Dedifferentiated amniotic fluid mesenchymal stem cell (primary cell): ENCODE data around the gene SMIM35.

Experiments used
- DNase-seq: peaks from one replicate; pipeline ENCODE4 v3.0.0-alpha.2; 2016; ENCODE audit errors: extremely low spot score

SMIM35 gene

DNA sequence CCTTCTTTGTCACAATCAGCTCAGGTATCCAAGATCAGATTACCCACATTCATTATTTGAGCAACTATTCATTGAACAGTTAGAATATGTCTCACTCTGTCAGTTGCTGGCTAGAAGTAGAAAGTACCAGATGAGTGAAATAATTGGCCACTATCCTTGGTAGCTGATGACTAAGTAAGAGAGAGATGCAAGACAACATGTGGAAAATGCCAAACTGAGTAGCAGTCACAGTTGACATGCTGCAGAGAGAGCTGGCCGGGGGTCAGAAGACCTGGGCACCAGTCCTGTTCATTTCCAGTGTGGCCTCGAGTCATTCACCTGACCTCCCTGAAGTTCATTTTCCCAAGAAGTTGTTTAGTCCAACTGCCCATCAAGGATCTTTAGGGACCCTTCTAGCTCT lies 22.5 kb upstream of the SMIM35 start:
- no peak for DNase-seq

DNA sequence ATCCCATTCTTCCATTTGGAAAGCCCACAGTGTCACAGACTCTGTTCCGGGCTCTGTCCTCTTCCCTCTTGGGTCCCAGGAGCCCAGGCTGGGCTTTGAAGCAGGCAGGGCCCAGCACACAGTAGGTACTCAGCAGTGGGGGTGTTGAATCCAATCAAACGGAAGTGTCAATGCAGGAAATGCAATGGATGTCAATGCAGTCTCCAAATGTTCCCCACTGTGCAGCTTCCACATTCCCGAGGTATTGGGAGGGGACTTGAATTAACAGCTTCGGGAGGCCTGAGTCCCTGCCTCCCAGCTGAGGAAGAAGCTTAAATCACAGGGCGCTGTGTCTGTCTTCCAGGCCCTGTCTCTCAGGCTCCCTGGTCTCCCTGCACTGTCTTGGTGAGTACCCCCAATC lies 21.8 kb upstream of the SMIM35 start:
- no peak for DNase-seq

DNA sequence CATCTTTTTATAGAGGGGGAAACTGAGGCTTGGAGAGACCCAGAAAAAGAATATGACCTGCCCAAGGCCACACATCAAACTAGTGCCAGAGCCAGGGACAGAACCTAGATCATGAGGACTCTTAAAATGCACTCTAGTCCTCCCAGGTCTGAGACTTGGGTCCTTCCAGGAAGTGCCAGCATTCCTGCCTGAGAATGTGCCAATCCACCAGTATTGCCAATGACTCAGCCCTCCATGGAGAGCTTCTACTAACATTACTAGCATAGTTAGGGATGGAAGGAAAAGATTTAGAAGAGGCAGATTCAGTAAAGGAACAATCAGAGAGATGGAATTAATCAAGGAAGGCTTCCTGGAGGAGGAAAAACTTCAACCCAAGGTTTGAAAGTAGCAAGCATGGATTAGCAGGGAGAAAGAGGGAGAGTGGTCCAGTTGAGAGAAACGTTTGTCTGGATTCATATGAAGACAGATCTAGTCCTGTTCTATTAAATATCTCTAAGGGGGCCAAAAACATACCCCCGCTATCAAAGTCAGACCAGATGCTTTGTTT lies 20.1 kb upstream of the SMIM35 start:
- no peak for DNase-seq

DNA sequence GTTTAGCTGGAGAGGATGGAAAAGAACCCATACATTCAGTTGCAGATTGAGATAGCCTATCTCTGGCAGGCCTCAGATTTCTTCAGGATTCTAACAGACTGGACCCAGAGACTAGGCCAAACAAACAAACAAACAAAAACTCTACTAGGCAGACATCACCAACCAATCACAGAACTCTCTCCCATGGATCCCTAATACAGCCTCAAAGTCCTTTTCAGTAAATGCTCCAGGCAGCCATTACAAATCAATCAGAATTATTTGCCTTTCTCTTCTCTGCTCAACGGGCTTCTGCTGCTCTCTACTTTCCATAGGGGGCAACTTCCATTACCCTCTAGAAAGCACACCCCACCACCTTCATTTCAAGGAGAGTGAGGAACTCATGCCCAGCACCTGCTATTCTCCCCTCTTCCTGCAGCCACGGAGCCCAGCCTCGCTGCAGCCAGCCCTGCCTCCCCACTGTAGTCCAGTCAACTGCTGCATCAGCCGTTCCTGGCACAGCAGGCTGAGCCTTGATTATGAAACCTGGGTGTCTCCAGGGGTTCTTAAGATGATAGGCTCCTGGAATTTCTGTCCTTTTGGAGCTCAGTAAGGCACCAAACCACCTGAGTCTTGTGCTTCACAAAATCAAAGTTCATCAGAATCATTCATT lies 19.0 kb upstream of the SMIM35 start:
- no peak for DNase-seq

DNA sequence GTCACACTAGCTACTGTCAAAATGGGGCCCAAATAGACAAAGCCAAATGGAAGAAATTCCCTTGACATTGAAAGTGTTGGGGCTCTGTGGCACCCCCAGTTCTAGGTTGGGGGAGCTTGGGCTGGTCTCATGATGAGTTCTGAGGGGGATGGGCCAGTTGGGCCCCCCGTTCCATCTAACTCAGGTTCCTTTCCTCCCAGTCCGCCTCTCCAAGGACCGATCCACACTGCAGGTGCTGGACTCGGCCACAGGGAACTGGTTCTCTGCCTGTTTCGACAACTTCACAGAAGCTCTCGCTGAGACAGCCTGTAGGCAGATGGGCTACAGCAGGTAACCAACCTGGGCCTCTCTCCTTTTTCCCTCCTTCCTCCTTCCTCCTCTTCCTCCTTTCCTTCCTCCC lies 17.7 kb upstream of the SMIM35 start:
- no peak for DNase-seq

DNA sequence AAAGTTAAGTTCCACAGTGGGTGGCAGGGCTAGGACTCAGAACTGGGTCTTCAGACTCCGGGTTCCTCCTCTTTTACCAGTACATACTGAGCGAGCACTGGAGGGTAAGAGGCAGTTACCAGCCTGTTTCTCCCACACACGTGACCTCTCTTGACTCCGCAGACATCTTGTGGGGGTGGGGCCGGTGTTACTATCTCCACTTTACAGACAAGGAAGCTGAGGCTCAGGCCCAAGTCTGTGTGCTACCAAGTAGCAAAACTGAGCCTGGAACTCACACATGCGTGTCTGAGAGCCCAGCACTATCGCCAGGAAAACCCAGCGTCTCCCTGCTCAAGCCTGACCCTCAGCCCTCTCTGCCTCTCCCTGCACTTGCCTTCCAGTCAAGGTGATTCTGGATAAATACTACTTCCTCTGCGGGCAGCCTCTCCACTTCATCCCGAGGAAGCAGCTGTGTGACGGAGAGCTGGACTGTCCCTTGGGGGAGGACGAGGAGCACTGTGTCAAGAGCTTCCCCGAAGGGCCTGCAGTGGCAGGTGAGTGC lies 16.0 kb upstream of the SMIM35 start:
- DNase-seq = no peak

DNA sequence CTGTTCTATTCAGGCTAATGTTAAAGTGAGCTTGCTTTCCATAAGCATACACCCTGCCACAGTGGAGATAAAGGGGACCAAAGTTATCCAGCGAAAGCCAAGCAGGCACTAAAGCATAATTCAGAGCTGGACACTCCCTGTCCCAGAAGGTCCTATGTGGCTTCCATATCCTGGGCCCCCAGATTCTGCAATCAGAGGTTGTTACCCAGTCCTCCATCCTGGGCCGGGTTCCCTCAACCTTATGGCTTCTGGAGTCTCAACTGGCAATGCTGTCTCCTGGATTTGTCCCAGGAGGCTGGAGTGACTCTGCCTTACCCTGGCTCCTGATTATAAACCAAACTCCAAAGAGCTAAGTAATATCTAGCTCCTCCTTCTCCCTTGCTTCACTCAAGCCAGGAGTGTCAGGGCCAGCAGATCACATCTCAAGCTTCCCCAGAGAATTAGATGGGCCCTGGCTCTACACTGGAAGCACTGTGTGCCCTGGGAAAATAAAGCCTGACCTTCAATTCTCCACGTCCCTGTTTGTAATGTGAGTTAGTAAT lies 14.0 kb upstream of the SMIM35 start:
- no peak for DNase-seq

DNA sequence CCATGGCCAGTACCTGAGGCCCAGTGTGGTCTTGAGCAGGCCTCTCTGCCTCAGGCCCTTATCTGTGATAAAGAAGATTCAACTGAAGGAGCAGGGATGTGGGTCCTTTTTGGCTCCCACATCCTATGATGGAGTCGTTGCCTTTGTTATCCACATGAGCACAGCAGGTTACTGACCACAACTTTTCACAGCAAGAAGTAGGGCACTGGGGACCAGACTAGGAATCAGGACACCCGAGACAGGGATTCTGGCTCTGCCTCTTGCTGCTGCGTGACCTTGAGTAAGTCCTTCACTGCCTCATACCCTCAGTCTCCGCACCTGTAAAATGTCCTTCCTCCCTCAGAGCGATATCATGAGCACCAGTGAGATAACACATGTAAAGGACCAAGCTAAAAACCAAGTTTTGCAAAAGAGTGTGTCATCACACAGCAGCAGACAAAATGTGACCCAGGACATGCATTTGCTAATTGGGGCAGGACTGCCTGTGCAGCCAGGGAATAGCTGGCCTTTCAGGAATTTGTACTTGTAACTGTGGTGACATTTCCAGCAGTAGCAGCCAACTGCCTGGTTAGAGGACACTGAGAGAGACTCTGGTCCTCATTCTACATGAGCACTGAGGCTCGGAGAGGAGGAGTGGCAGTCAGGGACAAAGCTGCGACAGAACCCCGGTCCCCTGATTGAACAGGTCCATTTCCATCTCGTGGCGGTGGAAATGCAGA lies 13.2 kb upstream of the SMIM35 start:
- DNase-seq = no peak

DNA sequence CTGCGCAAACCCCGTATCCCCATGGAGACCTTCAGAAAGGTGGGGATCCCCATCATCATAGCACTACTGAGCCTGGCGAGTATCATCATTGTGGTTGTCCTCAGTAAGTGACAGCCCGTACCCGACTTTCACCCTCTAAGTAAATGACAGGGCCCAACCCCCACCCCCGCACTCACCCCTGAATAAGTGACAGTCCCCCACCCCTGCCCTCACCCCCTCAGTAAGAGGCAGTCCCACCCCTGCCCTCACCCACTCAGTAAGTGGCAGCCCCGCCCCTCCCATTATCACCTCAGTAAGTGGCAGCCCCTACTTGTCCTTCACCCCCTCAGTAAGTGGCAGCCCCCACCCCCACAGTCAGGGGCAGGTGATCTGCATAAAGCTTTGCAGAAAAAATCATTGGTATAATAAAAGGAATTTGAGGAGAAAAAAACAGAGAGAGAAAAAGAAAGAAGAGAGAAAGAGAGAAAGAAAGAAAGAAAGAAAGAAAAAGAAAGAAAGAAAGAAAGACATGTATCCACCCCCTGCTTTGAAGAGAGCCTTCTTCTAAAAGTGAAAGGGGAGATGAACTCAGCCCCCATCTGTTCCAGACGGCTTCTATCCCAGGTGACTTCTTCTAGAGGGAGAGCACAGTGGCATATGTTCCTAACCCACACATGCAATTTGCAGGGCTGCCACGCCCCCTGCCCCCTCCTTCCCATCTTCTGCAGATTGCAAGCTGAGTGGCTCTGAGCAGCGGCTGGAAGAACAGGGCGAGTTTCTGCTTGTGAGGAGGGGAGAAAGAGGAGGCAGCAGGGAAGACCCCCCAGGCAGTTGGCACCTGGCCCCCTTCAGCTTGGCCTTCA lies 12.5 kb upstream of the SMIM35 start:
- DNase-seq = no peak

DNA sequence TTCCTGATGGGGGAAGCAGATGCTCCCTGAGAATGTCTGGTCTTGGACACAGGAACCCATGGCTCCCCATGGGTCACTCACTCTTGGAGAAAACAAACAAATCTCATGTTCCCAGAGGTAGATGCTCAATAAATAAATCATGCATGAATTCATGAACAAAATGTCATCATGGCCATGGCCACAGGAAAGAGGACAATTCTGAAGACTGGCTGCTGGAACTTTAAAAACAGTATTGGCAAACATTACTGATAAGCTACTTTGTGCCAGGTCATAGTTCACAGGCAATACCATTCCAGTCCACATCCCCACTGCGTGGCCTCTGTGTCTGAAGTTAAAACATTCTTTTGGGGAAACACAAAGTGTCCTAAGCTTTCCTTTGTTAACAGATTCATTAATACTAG lies 9.2 kb upstream of the SMIM35 start:
- DNase-seq = no peak

DNA sequence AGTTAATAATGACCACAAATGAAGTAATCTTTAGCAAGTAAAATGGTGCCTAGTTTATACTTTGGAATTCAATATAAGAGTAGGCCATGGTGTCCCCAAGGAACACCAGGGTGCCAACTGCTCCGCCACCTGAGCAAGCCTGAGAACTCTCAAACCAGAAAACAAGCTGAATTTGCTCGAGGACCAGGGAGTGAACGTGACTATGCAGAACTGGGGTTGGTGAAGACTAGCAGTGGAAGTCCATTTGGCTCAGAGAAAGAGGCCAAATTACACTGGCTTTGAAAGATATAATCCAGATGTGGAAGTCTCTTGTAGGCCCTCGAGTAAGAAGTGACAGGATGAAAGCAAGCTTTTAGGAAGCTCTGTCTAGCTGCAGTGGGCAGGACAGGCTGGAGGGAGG lies 8.7 kb upstream of the SMIM35 start:
- DNase-seq = no peak

DNA sequence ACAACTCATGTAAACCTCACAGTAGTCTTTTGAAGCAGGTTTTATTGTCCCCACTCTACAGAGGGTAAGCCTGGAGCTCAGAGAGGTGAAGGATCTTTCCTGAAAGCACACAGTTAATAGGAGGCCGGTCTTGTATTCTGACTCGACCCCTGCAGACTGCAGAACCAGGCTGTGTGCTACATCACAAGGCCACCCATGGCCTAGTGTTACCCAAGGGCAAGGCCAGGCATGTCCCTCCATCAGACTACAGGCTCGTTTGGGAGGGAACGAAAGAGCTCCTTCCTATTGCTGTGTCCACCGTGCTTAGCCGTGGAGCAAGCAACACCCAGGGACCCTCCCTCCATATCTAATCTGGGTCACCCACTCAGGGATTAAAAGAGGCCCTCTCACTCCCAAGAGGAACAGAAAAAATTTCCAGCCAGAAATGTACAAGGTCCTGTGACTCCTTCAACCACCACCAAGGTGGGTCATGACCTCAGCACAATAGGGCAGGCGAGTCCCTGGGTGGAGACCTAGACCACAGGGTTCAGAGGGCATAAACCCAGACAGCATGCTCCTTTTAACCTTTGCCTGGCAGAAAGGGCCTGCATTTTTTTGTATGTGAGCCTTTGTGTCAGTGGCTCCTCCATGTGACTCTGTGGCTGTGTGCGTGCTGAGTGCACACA lies 6.3 kb upstream of the SMIM35 start:
- no peak for DNase-seq

DNA sequence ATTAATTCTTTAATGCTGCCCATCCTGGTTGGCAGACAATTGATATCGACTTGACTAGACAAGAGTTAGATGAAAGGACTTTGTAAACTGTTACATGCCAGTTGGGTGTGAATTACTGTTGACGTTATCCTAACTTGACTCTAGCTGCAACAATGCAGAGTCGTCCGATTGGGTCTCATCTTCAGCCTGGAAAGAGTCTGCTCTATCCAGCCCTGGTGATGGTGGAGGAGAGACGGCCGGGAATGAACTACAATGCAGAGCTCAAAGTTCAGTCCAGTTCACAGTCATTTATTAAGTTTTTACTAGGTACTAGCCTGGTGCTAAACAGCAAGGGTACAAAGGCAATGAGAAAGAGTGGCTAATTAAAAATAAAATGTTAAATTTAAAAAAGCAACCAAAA lies 4.9 kb upstream of the SMIM35 start:
- DNase-seq = no peak

DNA sequence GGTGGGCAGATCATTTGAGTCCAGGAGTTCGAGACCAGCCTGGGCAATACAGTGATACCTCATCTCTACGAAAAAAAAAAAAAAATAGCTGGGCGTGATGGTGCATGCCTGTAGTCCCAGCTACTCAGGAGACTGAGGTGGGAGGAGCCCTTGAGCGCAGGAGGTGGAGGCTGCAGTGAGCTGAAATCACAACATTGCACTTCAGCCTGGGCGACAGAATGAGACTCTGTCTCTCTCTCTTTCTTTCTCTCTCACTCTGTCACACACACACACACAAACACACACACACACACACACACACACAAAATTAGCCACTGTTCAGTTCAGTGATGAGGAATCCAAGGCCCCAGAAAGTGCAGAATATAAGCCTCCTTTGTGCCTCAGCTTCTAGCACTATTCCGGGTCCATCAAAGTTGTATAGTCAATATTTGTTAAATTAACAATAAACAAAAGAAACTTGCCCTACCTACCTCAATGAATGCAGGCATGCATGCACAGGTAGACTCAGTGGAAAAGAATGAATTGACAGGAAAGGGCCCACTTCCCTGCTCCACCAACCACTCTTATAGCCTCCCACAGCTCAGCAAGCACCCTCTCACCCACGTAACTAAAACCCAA lies 3.9 kb upstream of the SMIM35 start:
- no peak for DNase-seq

DNA sequence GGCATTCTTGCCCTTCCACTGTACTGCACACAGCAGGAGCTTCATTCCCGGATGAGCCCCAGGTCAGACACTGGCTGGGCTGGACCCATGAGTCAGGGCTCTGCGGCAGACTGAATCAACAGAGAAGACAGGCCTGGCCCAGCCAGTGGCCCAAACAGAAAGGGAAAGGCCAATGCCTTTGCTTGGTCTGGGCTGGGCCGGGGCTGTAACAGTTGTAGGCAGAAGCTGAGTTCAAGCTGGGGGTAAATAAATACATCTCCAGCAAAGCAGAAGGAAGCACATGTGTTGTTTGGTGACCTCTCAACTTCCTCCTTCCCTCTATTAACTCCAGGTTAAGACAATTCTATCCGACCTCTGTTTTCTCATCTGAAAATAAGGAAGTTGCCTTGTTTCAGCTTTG lies 1.8 kb upstream of the SMIM35 start:
- no peak for DNase-seq

DNA sequence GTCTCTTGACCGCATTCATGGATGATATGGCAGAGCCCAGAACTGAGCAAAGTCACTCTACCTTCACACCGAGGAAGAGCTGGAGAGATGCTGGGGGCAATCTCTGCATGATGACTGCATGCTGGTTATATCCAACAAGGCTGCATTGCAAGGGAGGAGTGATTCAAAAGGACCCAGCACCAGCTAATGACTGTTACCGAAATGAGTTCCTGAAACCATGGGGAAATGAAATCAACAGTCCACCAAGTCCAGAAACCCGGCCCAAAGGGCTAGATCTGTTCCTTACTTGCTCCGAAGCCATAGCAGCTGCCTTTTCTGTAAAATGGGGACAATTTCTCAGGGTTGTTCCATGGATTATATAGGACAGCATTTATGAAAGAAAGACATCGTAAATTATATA lies 1.2 kb upstream of the SMIM35 start:
- no peak for DNase-seq

DNA sequence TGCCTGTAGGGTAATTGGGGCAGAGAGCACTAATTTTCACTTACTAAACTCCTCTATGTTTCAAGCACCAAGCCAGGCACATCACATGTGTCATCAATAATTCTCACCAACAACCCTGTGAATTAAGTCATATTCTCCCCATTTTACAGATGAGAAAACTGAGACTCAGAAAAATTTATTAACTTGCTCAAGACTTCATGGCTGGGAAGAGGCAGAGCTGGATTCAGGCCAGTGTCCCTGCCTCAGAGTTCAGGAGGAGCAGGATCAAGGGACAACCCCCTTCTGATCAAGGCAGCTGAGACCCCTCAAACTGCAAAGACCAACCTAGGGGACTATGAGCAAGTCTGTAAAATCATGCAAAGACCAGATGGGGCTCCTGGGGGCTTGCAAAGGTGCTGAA lies 2.1 kb downstream of the SMIM35 start:
- no peak for DNase-seq

DNA sequence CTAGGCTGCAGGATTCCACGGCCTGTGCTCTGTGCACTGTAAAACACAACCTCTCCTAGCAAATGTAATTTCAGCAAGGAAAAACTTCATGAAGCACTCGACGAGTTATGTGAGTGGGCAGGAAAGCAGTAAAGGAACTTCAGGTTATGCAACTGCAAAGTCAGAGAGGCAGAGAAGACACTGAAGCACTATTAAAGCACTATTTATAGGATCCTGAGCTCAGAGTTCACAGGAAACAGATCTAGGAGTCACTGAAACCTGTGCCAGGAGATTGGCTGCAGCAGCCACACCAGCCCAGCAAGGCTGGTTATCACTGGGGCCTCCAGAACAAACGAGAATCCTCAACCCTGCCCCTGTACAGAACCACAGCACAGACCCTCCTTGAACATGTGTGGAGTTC lies 2.5 kb downstream of the SMIM35 start:
- DNase-seq = no peak

DNA sequence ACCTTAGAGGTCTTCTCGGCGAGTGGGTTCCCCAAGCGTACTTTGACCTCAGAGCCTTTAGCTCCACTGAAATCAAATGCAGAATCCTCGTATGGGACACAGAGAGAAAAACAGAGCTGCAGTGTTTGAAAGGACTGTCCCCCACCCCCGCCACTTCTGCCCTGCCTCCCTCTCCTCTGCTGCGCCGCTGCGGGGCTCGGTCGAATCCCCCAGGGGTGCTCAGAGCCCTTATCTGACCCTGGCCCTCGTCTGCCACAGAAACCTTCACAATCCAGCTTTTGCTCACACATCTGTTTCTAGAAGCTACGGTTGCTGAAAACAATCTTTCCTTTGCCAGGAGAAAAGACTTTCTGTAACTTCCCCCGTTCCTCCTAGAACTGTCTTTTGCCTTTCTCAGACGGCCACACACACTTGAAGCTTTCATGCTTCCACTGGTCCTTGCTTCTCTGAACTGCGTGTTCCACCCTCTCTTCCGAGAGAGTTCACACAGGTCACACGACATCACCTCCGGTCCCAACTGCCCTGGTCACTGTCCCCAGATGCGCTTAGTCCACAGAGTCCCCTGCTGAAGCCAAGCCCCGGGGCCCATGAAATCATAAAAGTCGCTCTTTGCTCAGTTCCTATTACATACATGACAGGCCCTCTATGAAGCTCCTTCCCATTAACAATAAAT lies 3.7 kb downstream of the SMIM35 start:
- DNase-seq = no peak

DNA sequence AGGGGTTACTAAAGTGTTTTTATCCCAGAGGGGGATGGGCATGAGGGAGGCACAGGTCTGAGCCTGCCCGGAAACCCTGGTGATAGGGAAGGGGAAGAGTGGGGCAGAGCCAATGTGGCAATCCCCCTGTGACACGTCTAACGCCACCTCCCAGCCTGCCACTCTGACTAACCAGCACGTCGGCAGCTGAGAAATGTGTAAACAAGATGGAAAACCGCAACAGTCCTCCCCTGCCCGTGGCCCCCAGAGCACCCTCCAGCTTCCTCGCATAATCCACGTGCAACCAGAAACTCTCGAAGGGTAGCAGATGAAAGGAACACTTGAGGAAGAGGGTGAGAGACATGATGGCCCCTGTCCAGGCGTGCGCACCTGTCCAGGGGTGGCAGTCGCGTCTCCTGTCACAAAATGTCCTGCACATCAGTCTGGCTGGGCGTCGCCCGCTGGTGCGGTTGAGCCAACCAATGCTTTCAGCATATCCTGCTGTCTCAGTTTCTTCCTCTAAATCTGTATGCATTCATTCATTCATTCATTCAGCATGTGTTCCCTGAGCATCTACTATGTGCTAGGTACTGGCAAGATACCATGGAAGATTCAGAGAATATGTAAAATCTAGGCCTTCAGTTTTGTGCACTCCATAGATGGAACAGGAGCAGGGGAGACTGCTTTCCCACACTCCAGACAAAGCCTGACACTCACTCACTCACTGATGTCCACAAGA lies 5.4 kb downstream of the SMIM35 start:
- no peak for DNase-seq
